K562 (cell line): ENCODE data around the gene AKT2. TPM values are rescaled to one million over a fixed set of nuclear protein-coding genes. Genes with fewer than 3 reads are reported as not detected.
A peak's percentile ranks its signal among the peaks of the same experiment; 100 is the strongest.

Experiments
- ARHGAP35 ChIP-seq: fragments of 450-650 bp; IDR thresholded peaks from 2 replicates; pipeline ENCODE4 v1.6.1; 2018; ENCODE audit not compliant: partially characterized antibody
- E2F8 ChIP-seq: fragments of 450-650 bp; IDR thresholded peaks from 2 replicates; pipeline ENCODE4 v1.7.1; 2018; ENCODE audit warnings: mild to moderate bottlenecking, low read depth; ENCODE audit not compliant: partially characterized antibody
- E4F1 ChIP-seq: fragments of 250-450 bp; sonication (Bioruptor Pico); IDR thresholded peaks from 2 replicates; pipeline ENCODE4 v1.5.0; 2021; ENCODE audit warnings: mild to moderate bottlenecking, borderline replicate concordance
- JUNB ChIP-seq: fragments of 450-650 bp; formaldehyde crosslinking; conservative IDR thresholded peaks from 2 replicates; pipeline ENCODE4 v1.4.0; 2020; ENCODE audit warnings: mild to moderate bottlenecking
- LARP7 ChIP-seq: fragments of 450-650 bp; IDR thresholded peaks from 2 replicates; pipeline ENCODE4 v1.6.1; 2016
- NBN ChIP-seq: fragments of 450-650 bp; IDR thresholded peaks from 2 replicates; pipeline ENCODE4 v1.6.1; 2016; ENCODE audit warnings: low read depth, mild to moderate bottlenecking
- RREB1 ChIP-seq: fragments of 250-450 bp; sonication (Bioruptor Pico); IDR thresholded peaks from 2 replicates; pipeline ENCODE4 v1.4.0; 2020
- SP2 ChIP-seq: IDR thresholded peaks from 2 replicates; pipeline ENCODE4 v1.6.1; 2011; ENCODE audit warnings: mild to moderate bottlenecking, low read depth, low read length, moderate library complexity; ENCODE audit not compliant: poor library complexity, severe bottlenecking; ENCODE audit errors: extremely low read depth
- SUPT5H ChIP-seq: fragments of 450-650 bp; IDR thresholded peaks from 2 replicates; pipeline ENCODE4 v1.6.1; 2016
- THRB ChIP-seq: fragments of 450-650 bp; formaldehyde crosslinking; conservative IDR thresholded peaks from 2 replicates; pipeline ENCODE4 v1.4.0; 2022; ENCODE audit warnings: mild to moderate bottlenecking, missing genetic modification characterization
- ZNF561 ChIP-seq: fragments of 450-650 bp; formaldehyde crosslinking; conservative IDR thresholded peaks from 2 replicates; pipeline ENCODE4 v1.4.0; 2020; ENCODE audit warnings: mild to moderate bottlenecking, moderate library complexity
- polyA plus RNA-seq, 8 experiments: library from polyadenylated mRNA; depleted of rRNA in 4 of 8; stranded (reverse) in 5 of 8; unstranded in 3 of 8; fragments of >200 nt; fragmentation: Nextera tagmentation in 2 of 8; fragmentation: Illumina TruSeq in 1 of 8; extraction: Ambion mirVana in 2 of 8; extraction: Trizol in 1 of 8; gene quantifications; 2 replicates each; pipeline versions ENCODE4 v1.2.1 to v1.2.3, GENCODE V29; 2011 to 2014; ENCODE audit warnings: inconsistent platforms in 1 of 8, missing spikeins in 1 of 8
- total RNA-seq, 7 experiments: library from RNA; depleted of rRNA in 6 of 7; stranded (reverse); fragments of >200 nt in 6 of 7; fragmentation: Illumina TruSeq in 2 of 7; extraction: Trizol in 2 of 7; gene quantifications; 2 replicates each; pipeline versions ENCODE4 v1.2.1 to v1.2.3, GENCODE V29; 2011 to 2021; ENCODE audit warnings: low replicate concordance in 1 of 7

Gene AKT2
- total and polyA plus RNA-seq, 9 of the 15 experiments (the other 6 are each of a cell fraction or from before 2014, with no cell fraction given) = 1.1 to 132 (median 67.7) TPM

- no peak for TF ChIP-seq E2F8
- TF ChIP-seq LARP7 = no peak
- peak; percentile 46; the same call in 1 of the 2 replicates for TF ChIP-seq SUPT5H
- no peak for TF ChIP-seq SP2
- no peak for TF ChIP-seq ARHGAP35
- 0 out of 2 replicates have a peak, but pooled peaks have one; percentile 63 for TF ChIP-seq RREB1 (CRISPR knock-in tag)
- no peak for TF ChIP-seq ZNF561 (CRISPR knock-in tag)
- no peak for TF ChIP-seq E4F1
- TF ChIP-seq NBN = no peak
- no peak for TF ChIP-seq THRB (CRISPR knock-in tag)
- TF ChIP-seq JUNB = no peak
These were observed 53.4 kb downstream of the AKT2 start (continued) for GRCh38 chr19:40231544-40232424.
